Mesendoderm (in vitro differentiated cells): Measurements from ENCODE around the gene DNMT3A.

ENCODE experiments used
- DNase-seq: peaks from one replicate; pipeline ENCODE4 v3.0.0; 2013
- H2AK5ac ChIP-seq: 2 replicates; pipeline ENCODE4 v1.6.1; 2013; ENCODE audit warnings: low read length, inconsistent platforms
- H2BK120ac ChIP-seq: 2 replicates; pipeline ENCODE4 v1.6.1; 2013; ENCODE audit warnings: low read depth, mild to moderate bottlenecking, low read length, moderate library complexity, mixed read lengths
- H2BK15ac ChIP-seq: replicated peaks from 2 replicates; pipeline ENCODE4 v1.6.1; 2013; ENCODE audit warnings: low read depth, mild to moderate bottlenecking, moderate library complexity
- H2BK5ac ChIP-seq: 2 replicates; pipeline ENCODE4 v1.6.1; 2013; ENCODE audit warnings: low read length, inconsistent platforms
- H3K18ac ChIP-seq: 2 replicates; pipeline ENCODE4 v1.6.1; 2013; ENCODE audit warnings: mild to moderate bottlenecking, low read length, mixed read lengths
- H3K23ac ChIP-seq: one replicate; pipeline ENCODE4 v1.6.1; 2013; ENCODE audit warnings: low read length
- H3K27ac ChIP-seq: 2 replicates; pipeline ENCODE4 v1.5.1; 2013; ENCODE audit warnings: low read depth, mild to moderate bottlenecking, inconsistent platforms, low read length, moderate library complexity
- H3K27me3 ChIP-seq: 2 replicates; pipeline ENCODE4 v1.6.1; 2013; ENCODE audit warnings: low read length, control low read depth, mild to moderate bottlenecking, inconsistent platforms; ENCODE audit not compliant: insufficient read depth, poor library complexity
- H3K36me3 ChIP-seq: 2 replicates; pipeline ENCODE4 v1.6.1; 2013; ENCODE audit warnings: low read length, inconsistent platforms; ENCODE audit not compliant: control insufficient read depth, insufficient read depth
- H3K4ac ChIP-seq: one replicate; pipeline ENCODE4 v1.6.1; 2013; ENCODE audit warnings: low read depth, mild to moderate bottlenecking, low read length, moderate library complexity
- H3K4me1 ChIP-seq: 2 replicates; pipeline ENCODE4 v1.6.1; 2013; ENCODE audit warnings: low read depth, low read length, inconsistent platforms; ENCODE audit not compliant: control insufficient read depth
- H3K4me2 ChIP-seq: 2 replicates; pipeline ENCODE4 v1.6.1; 2013; ENCODE audit warnings: low read length
- H3K4me3 ChIP-seq: 2 replicates; pipeline ENCODE4 v1.5.1; 2013; ENCODE audit warnings: mild to moderate bottlenecking, low read length
- H3K56ac ChIP-seq: one replicate; pipeline ENCODE4 v1.6.1; 2013; ENCODE audit warnings: low read length
- H3K79me1 ChIP-seq: 2 replicates; pipeline ENCODE4 v1.6.1; 2013; ENCODE audit warnings: low read length, inconsistent platforms
- H3K79me2 ChIP-seq: 2 replicates; pipeline ENCODE4 v1.6.1; 2013; ENCODE audit warnings: mild to moderate bottlenecking, low read length; ENCODE audit not compliant: control insufficient read depth, insufficient read depth
- H3K9ac ChIP-seq: 2 replicates; pipeline ENCODE4 v1.6.1; 2013; ENCODE audit warnings: low read length, inconsistent platforms
- H4K5ac ChIP-seq: one replicate; pipeline ENCODE4 v1.6.1; 2013; ENCODE audit warnings: low read length
- H4K8ac ChIP-seq: one replicate; pipeline ENCODE4 v1.6.1; 2013; ENCODE audit warnings: low read depth, mild to moderate bottlenecking, control low read depth, low read length, moderate library complexity
- WGBS: extraction: QIAGEN DNeasy Blood & Tissue Kit; methylation state at CpG from one replicate; pipeline ENCODE4 v1.1.7; 2013; ENCODE audit warnings: low lambda C conversion rate, missing lambda C conversion rate; ENCODE audit not compliant: insufficient coverage; ENCODE audit errors: extremely low coverage; 5-methylcytosine and 5-hydroxymethylcytosine counted together

DNMT3A gene

DNA sequence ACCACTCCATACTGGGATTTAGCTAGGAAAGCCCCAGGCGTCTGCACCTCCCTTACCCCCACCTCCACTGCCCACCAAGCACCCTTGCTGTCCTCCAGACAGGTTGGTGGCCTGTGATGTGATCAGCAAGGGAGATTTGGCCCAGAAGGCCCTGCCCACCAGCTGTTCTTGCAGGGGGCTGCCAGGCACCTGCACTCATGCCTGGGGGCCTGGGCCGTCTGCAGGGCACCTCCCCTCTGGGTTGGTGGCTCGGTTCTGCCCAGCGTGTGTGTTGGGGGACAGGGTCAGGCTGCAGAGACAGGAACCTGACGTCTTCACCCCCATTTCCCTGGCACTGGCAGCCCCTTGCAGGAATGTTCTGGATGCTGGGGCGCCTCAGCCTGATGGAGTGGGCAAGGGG is 5.8 kb downstream of the DNMT3A start:
- Histone ChIP-seq H3K27ac (no peak overlapping the region), H4K5ac (no peak overlapping the region), H2BK120ac (no peak overlapping the region), H3K4me2 (no peak overlapping the region), H2BK15ac (no peak overlapping the region), H3K4me3 (no peak overlapping the region), H3K9ac (no peak overlapping the region), H2AK5ac (no peak overlapping the region), H4K8ac (no peak overlapping the region), H3K79me1 (peaks cover 3% of the 10 kb centered on the region), H3K79me2 (no peaks in the 10 kb centered on the region), H3K36me3 (no peaks in the 10 kb centered on the region), H3K4me1 (no peaks in the 10 kb centered on the region), H3K18ac (no peak overlapping the region), H3K23ac (no peak overlapping the region), H2BK5ac (no peak overlapping the region), H3K56ac (no peak overlapping the region), H3K27me3 (no peaks in the 10 kb centered on the region), H3K4ac (no peak overlapping the region)
- WGBS: no CpG with 5 or more reads among the region's 6 CpGs
- no peak for DNase-seq

DNA sequence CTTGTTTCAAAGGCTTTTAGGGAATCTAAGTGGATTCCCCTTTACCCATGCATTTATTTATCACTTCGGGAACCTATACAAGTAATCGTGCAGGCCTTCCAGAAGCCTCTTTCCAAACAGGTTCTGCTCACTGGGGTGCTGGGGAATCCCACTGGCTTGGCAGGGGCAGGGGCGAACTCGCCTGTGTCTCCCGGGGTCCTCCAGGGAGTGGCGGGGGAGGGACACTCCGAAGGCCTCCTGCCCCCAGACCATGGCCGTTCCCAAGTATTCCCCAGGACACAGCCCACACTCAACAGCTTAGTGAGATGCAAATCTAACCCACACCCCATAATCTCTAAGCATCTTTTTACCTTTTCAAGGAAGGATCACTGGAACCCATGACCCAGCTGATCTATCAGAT is 6.5 kb downstream of the DNMT3A start:
- no CpG with 5 or more reads among the region's 8 CpGs for WGBS
- Histone ChIP-seq H2BK15ac (no peak overlapping the region), H3K4ac (no peak overlapping the region), H2BK5ac (no peak overlapping the region), H3K56ac (no peak overlapping the region), H3K9ac (no peak overlapping the region), H4K8ac (no peak overlapping the region), H2AK5ac (no peak overlapping the region), H3K4me2 (no peak overlapping the region), H3K27me3 (no peaks in the 10 kb centered on the region), H3K36me3 (no peaks in the 10 kb centered on the region), H3K27ac (no peak overlapping the region), H3K23ac (no peak overlapping the region), H3K79me2 (no peaks in the 10 kb centered on the region), H3K79me1 (peaks cover 3% of the 10 kb centered on the region), H3K18ac (no peak overlapping the region), H2BK120ac (no peak overlapping the region), H3K4me1 (no peaks in the 10 kb centered on the region), H3K4me3 (no peak overlapping the region), H4K5ac (no peak overlapping the region)
- no peak for DNase-seq

DNA sequence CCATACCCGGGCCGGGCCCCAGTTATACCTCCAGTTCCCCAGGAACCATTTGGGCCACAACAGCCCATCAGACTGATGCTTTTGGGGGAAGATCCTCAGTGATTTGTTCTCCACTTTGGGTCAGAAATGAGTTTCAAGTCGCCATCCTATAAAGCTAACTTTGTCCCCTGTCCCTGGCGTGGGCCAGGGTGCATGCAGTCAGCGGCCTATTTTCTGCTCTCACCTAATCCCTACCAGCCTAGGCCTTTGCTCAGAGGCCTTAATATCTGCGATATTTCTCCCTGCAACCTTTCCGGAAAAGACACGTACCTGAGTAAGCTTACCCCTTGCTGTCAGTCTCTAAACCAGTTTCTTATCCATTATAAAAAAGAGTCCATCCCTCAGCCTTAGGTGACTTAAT is 7.2 kb downstream of the DNMT3A start:
- H3K4me1 ChIP-seq: no peaks in the 10 kb centered on the region
- H4K8ac ChIP-seq: no peak overlapping the region
- no CpG with 5 or more reads among the region's 8 CpGs for WGBS
- H2BK120ac ChIP-seq: no peak overlapping the region
- no peaks in the 10 kb centered on the region for H3K27me3 ChIP-seq
- H3K23ac ChIP-seq: no peak overlapping the region
- no peak overlapping the region for H3K27ac ChIP-seq
- no peak overlapping the region for H2AK5ac ChIP-seq
- peaks cover 3% of the 10 kb centered on the region for H3K79me1 ChIP-seq
- no peak overlapping the region for H2BK5ac ChIP-seq
- no peak overlapping the region for H2BK15ac ChIP-seq
- H4K5ac ChIP-seq: no peak overlapping the region
- DNase-seq: no peak
- H3K56ac ChIP-seq: no peak overlapping the region
- H3K4me3 ChIP-seq: no peak overlapping the region
- H3K4ac ChIP-seq: no peak overlapping the region
- no peak overlapping the region for H3K4me2 ChIP-seq
- H3K9ac ChIP-seq: no peak overlapping the region
- H3K18ac ChIP-seq: no peak overlapping the region
- no peaks in the 10 kb centered on the region for H3K79me2 ChIP-seq
- H3K36me3 ChIP-seq: no peaks in the 10 kb centered on the region

DNA sequence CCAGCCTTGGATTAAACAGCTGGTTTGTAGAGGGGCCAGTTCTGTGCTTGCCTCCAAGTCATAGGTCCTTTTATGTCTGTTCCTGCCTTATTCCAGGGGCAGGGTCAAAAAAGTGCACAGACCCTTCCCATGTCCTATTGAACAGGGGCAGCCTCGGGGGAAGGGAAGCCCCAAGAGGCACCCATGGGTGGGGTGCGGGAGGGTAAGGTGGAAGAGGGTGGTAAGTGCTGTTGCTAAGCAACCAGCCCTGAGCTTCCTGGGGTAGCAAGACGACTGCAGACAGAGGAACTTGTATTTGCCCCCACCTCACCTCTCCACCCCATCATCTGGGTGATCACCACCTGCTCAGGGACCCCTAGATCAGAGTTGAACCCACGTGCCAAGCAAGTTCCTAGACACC is 7.7 kb downstream of the DNMT3A start:
- no peak overlapping the region for H4K5ac ChIP-seq
- peaks cover 3% of the 10 kb centered on the region for H3K79me1 ChIP-seq
- H2BK120ac ChIP-seq: no peak overlapping the region
- no peak overlapping the region for H3K23ac ChIP-seq
- H3K56ac ChIP-seq: no peak overlapping the region
- no peak overlapping the region for H2BK15ac ChIP-seq
- no peak overlapping the region for H2AK5ac ChIP-seq
- H3K4me2 ChIP-seq: no peak overlapping the region
- H3K27ac ChIP-seq: no peak overlapping the region
- H3K9ac ChIP-seq: no peak overlapping the region
- H3K4me1 ChIP-seq: no peaks in the 10 kb centered on the region
- no peak overlapping the region for H3K4me3 ChIP-seq
- no peaks in the 10 kb centered on the region for H3K36me3 ChIP-seq
- no peak overlapping the region for H3K4ac ChIP-seq
- H3K18ac ChIP-seq: no peak overlapping the region
- no peak overlapping the region for H2BK5ac ChIP-seq
- no peaks in the 10 kb centered on the region for H3K27me3 ChIP-seq
- no peaks in the 10 kb centered on the region for H3K79me2 ChIP-seq
- no peak for DNase-seq
- H4K8ac ChIP-seq: no peak overlapping the region
- WGBS: no CpG with 5 or more reads among the region's 4 CpGs

DNA sequence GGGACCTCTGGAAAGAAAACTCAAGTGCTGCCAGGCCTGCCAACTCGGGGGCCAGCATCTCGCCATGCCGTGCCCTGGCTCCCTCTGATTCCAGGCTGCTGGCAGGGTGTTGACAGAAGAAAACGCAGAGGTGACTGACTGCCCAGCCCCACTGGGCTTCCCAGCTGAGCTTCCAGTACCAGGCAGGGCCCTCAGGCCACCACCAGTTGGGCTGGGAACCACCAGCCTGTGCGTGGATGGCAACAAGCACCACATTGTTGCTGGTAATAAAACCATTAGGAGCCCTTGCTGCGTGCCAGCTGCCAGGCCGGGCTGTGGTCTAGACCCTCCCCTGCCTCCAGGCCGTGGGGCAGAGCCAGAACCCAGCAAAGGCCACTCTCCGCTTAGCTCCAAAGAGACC is 9.2 kb downstream of the DNMT3A start:
- H2BK5ac ChIP-seq: no peak overlapping the region
- H2AK5ac ChIP-seq: no peak overlapping the region
- no peak overlapping the region for H3K4me3 ChIP-seq
- no peaks in the 10 kb centered on the region for H3K79me2 ChIP-seq
- H4K5ac ChIP-seq: no peak overlapping the region
- no peaks in the 10 kb centered on the region for H3K27me3 ChIP-seq
- no peaks in the 10 kb centered on the region for H3K36me3 ChIP-seq
- no peak overlapping the region for H3K27ac ChIP-seq
- no peak overlapping the region for H2BK15ac ChIP-seq
- no CpG with 5 or more reads among the region's 9 CpGs for WGBS
- H3K9ac ChIP-seq: no peak overlapping the region
- no peak overlapping the region for H3K18ac ChIP-seq
- H4K8ac ChIP-seq: no peak overlapping the region
- no peak overlapping the region for H3K56ac ChIP-seq
- H3K4me2 ChIP-seq: no peak overlapping the region
- no peak overlapping the region for H3K23ac ChIP-seq
- H3K4me1 ChIP-seq: no peaks in the 10 kb centered on the region
- no peak overlapping the region for H3K4ac ChIP-seq
- DNase-seq: no peak
- no peak overlapping the region for H2BK120ac ChIP-seq
- peaks cover 3% of the 10 kb centered on the region for H3K79me1 ChIP-seq

- H2AK5ac ChIP-seq: no peak overlapping the region
- H3K4me1 ChIP-seq: no peaks in the 10 kb centered on the region
- no peak overlapping the region for H3K56ac ChIP-seq
- no peak overlapping the region for H2BK15ac ChIP-seq
- no peak overlapping the region for H2BK5ac ChIP-seq
- no peak overlapping the region for H3K4me2 ChIP-seq
- H4K5ac ChIP-seq: no peak overlapping the region
- no peak overlapping the region for H2BK120ac ChIP-seq
- H3K27ac ChIP-seq: no peak overlapping the region
- H3K9ac ChIP-seq: no peak overlapping the region
- no peak overlapping the region for H4K8ac ChIP-seq
- H3K4ac ChIP-seq: no peak overlapping the region
- H3K18ac ChIP-seq: no peak overlapping the region
- WGBS: no CpG with 5 or more reads among the region's 23 CpGs
- H3K79me2 ChIP-seq: no peaks in the 10 kb centered on the region
- no peaks in the 10 kb centered on the region for H3K36me3 ChIP-seq
- H3K4me3 ChIP-seq: no peak overlapping the region
- no peaks in the 10 kb centered on the region for H3K79me1 ChIP-seq
- no peak for DNase-seq
- H3K27me3 ChIP-seq: no peaks in the 10 kb centered on the region
- H3K23ac ChIP-seq: no peak overlapping the region
These were observed 9.9 kb downstream of the DNMT3A start for GRCh38 chr2:25331686-25332365.
